ENCODE measurements around the gene TRIP11. TPM values are rescaled to one million over a fixed set of nuclear protein-coding genes. Genes with fewer than 3 reads are reported as not detected.

TRIP11 gene
- total and polyA plus RNA-seq, 10 donors: 3.0 to 75.7 (median 44.5) TPM

- no peaks in the 10 kb centered on the region for H3K27me3 ChIP-seq (replicated peaks in 1 of 7)
- no peak overlapping the region for H3K4me3 ChIP-seq
- H3K4me1 ChIP-seq: no peaks in the 10 kb centered on the region
- no peaks in the 10 kb centered on the region for H3K9me3 ChIP-seq
- WGBS, 5 donors: 80 to 87% (median 84%) methylated on average over 4 of the region's 4 CpGs
- DNase-seq: no peak
- intact Hi-C loops (cut with DNase I; ENCODE audit: low total_unique reads): no loop called here
- no peak overlapping the region for H3K27ac ChIP-seq
- TF ChIP-seq POLR2A (IDR thresholded peaks at IDR 0.05) (no peak), POLR2AphosphoS5 (IDR thresholded peaks at IDR 0.05) (no peak)
- TF ChIP-seq, protein P1, sequence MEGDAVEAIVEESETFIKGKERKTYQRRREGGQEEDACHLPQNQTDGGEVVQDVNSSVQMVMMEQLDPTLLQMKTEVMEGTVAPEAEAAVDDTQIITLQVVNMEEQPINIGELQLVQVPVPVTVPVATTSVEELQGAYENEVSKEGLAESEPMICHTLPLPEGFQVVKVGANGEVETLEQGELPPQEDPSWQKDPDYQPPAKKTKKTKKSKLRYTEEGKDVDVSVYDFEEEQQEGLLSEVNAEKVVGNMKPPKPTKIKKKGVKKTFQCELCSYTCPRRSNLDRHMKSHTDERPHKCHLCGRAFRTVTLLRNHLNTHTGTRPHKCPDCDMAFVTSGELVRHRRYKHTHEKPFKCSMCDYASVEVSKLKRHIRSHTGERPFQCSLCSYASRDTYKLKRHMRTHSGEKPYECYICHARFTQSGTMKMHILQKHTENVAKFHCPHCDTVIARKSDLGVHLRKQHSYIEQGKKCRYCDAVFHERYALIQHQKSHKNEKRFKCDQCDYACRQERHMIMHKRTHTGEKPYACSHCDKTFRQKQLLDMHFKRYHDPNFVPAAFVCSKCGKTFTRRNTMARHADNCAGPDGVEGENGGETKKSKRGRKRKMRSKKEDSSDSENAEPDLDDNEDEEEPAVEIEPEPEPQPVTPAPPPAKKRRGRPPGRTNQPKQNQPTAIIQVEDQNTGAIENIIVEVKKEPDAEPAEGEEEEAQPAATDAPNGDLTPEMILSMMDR (IDR thresholded peaks at IDR 0.05 in 8 of 11, conservative IDR thresholded peaks at IDR 0.05 in 3 of 11): no peak
- H3K36me3 ChIP-seq: peaks cover 13 to 100% (median 70%) of the 10 kb centered on the region in 6 donors
Observed at GRCh38 chr14:92012121-92012748, 27.6 kb downstream of the TRIP11 start.

- no peak for DNase-seq
- Histone ChIP-seq H3K4me3 (no peak overlapping the region), H3K36me3 (peaks cover 13 to 100% (median 71%) of the 10 kb centered on the region in 6 donors), H3K27ac (no peak overlapping the region), H3K9me3 (no peaks in the 10 kb centered on the region), H3K4me1 (no peaks in the 10 kb centered on the region), H3K27me3 (replicated peaks in 1 of 7) (no peaks in the 10 kb centered on the region)
- no peak for TF ChIP-seq POLR2A (IDR thresholded peaks at IDR 0.05)
- WGBS, 5 donors: 96 to 100% (median 98%) methylated on average over 3 of the region's 3 CpGs
- intact Hi-C loops (cut with DNase I; ENCODE audit: low total_unique reads): no loop called here
Observed at GRCh38 chr14:92010644-92011043, 29.2 kb downstream of the TRIP11 start.

GRCh38 chr14:92009604-92010003, 30.3 kb downstream of the TRIP11 start:
- intact Hi-C loops (cut with DNase I; ENCODE audit: low total_unique reads): no loop called here
- 85 to 97% (median 91%) methylated on average over 1 of the region's 1 CpG for WGBS, 5 donors
- Histone ChIP-seq H3K27me3 (replicated peaks in 1 of 7) (no peaks in the 10 kb centered on the region), H3K36me3 (peaks cover 8 to 100% (median 70%) of the 10 kb centered on the region in 6 donors), H3K4me3 (no peak overlapping the region), H3K4me1 (no peaks in the 10 kb centered on the region), H3K27ac (no peak overlapping the region), H3K9me3 (no peaks in the 10 kb centered on the region)
- DNase-seq: no peak
- TF ChIP-seq POLR2AphosphoS5 (IDR thresholded peaks at IDR 0.05): no peak
- TF ChIP-seq, protein P1 (IDR thresholded peaks at IDR 0.05 in 8 of 11, conservative IDR thresholded peaks at IDR 0.05 in 3 of 11): no peak
- TF ChIP-seq POLR2A (IDR thresholded peaks at IDR 0.05): no peak

DNA sequence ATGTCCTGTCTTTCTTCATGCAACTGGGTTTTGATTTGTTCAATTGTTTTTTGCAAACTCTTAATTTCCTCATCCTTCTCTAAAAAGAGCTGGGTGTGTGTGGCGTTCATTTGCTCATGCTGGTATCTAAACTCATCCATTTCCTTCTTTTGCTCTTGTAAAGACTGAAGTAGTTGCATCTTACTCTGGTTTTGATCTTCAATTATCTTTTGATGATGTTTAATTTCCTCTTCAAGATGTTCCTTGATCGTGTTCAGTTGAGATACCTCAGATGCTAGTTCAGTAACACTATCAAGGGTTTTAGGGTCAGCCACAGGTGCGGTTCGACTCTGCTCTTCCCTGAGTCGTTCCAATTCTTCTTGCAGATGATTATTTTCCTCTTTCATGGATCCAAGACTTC, 34.8 kb downstream of the TRIP11 start:
- H3K4me1 ChIP-seq: peaks cover 0 to 5% (median 2%) of the 10 kb centered on the region in 6 donors
- 89 to 96% (median 91%) methylated on average over 5 of the region's 5 CpGs for WGBS, 5 donors
- no peak for TF ChIP-seq POLR2AphosphoS5 (IDR thresholded peaks at IDR 0.05)
- TF ChIP-seq, protein P1 (IDR thresholded peaks at IDR 0.05 in 8 of 11, conservative IDR thresholded peaks at IDR 0.05 in 3 of 11): no peak
- TF ChIP-seq POLR2A (IDR thresholded peaks at IDR 0.05): no peak
- intact Hi-C loops (cut with DNase I; ENCODE audit: low total_unique reads): no loop called here
- no peak for DNase-seq
- H3K4me3 ChIP-seq: no peak overlapping the region
- peaks cover 2 to 75% (median 44%) of the 10 kb centered on the region in 6 donors for H3K36me3 ChIP-seq
- H3K27me3 ChIP-seq (replicated peaks in 1 of 7): no peaks in the 10 kb centered on the region
- H3K9me3 ChIP-seq: no peaks in the 10 kb centered on the region
- no peak overlapping the region for H3K27ac ChIP-seq

All from spleen (tissue), 11 donors.